HEK293 (cell line): ENCODE results near the gene BAG5.

Experiments used
- IKZF3 ChIP-seq: fragments of 450-650 bp; IDR thresholded peaks from 2 replicates; pipeline ENCODE4 v1.5.0; 2018; ENCODE audit warnings: missing biosample characterization, mild to moderate bottlenecking, missing genetic modification characterization, moderate library complexity
- MYNN ChIP-seq: fragments of 450-650 bp; formaldehyde crosslinking; IDR thresholded peaks from 2 replicates; pipeline ENCODE4 v1.5.1; 2016; ENCODE audit warnings: missing biosample characterization, missing genetic modification characterization, borderline replicate concordance
- OSR2 ChIP-seq: fragments of 450-650 bp; formaldehyde crosslinking; IDR thresholded peaks from 2 replicates; pipeline ENCODE4 v1.5.1; 2016; ENCODE audit warnings: missing biosample characterization, missing genetic modification characterization
- PRDM1 ChIP-seq: fragments of 450-650 bp; formaldehyde crosslinking; IDR thresholded peaks from 2 replicates; pipeline ENCODE4; 2016; ENCODE audit warnings: missing biosample characterization, missing genetic modification characterization
- PRDM10 ChIP-seq: fragments of 450-650 bp; formaldehyde crosslinking; IDR thresholded peaks from 2 replicates; pipeline ENCODE4 v1.5.1; 2016; ENCODE audit warnings: missing biosample characterization, missing genetic modification characterization
- TCF7L2 ChIP-seq: IDR thresholded peaks from 2 replicates; pipeline ENCODE4 v1.6.1; 2011; ENCODE audit warnings: low read depth, mild to moderate bottlenecking, inconsistent platforms, low read length, moderate library complexity, borderline replicate concordance
- TRIM28 ChIP-seq: IDR thresholded peaks from 2 replicates; pipeline ENCODE4 v1.6.1; 2011; ENCODE audit warnings: low read length, control low read depth, borderline replicate concordance
- ZBTB44 ChIP-seq: fragments of 450-650 bp; IDR thresholded peaks from 2 replicates; pipeline ENCODE4 v1.5.1; 2018; ENCODE audit warnings: missing biosample characterization, mild to moderate bottlenecking, missing genetic modification characterization
- ZBTB8A ChIP-seq: fragments of 450-650 bp; formaldehyde crosslinking; IDR thresholded peaks from 2 replicates; pipeline ENCODE4 v1.5.1; 2016; ENCODE audit warnings: missing biosample characterization, missing genetic modification characterization
- ZEB2 ChIP-seq: fragments of 450-650 bp; formaldehyde crosslinking; IDR thresholded peaks from 2 replicates; pipeline ENCODE4 v1.5.1; 2016; ENCODE audit warnings: missing biosample characterization, missing genetic modification characterization
- ZNF138 ChIP-seq: fragments of 450-650 bp; formaldehyde crosslinking; IDR thresholded peaks from 2 replicates; pipeline ENCODE4 v1.5.1; 2016; ENCODE audit warnings: missing biosample characterization, missing genetic modification characterization, borderline replicate concordance
- ZNF18 ChIP-seq: fragments of 450-650 bp; formaldehyde crosslinking; IDR thresholded peaks from 2 replicates; pipeline ENCODE4 v1.5.1; 2016; ENCODE audit warnings: missing biosample characterization, missing genetic modification characterization
- ZNF280D ChIP-seq: fragments of 450-650 bp; formaldehyde crosslinking; IDR thresholded peaks from 2 replicates; pipeline ENCODE4 v1.5.1; 2016; ENCODE audit warnings: missing biosample characterization, missing genetic modification characterization
- ZNF302 ChIP-seq: fragments of 450-650 bp; formaldehyde crosslinking; IDR thresholded peaks from 2 replicates; pipeline ENCODE4 v1.5.1; 2016; ENCODE audit warnings: missing biosample characterization, missing genetic modification characterization, low read depth
- ZNF335 ChIP-seq: fragments of 450-650 bp; formaldehyde crosslinking; conservative IDR thresholded peaks from 2 replicates; pipeline ENCODE4 v1.5.1; 2016; ENCODE audit warnings: missing biosample characterization, missing genetic modification characterization
- ZNF366 ChIP-seq: fragments of 450-650 bp; formaldehyde crosslinking; conservative IDR thresholded peaks from 2 replicates; pipeline ENCODE4 v1.5.1; 2016; ENCODE audit warnings: missing biosample characterization, missing genetic modification characterization
- ZNF394 ChIP-seq: fragments of 450-650 bp; formaldehyde crosslinking; IDR thresholded peaks from 2 replicates; pipeline ENCODE4 v1.5.1; 2016; ENCODE audit warnings: missing biosample characterization, missing genetic modification characterization, mild to moderate bottlenecking, moderate library complexity, borderline replicate concordance
- ZNF580 ChIP-seq: fragments of 450-650 bp; formaldehyde crosslinking; IDR thresholded peaks from 2 replicates; pipeline ENCODE4 v1.5.1; 2016; ENCODE audit warnings: missing biosample characterization, missing genetic modification characterization
- ZNF600 ChIP-seq: fragments of 450-650 bp; formaldehyde crosslinking; IDR thresholded peaks from 2 replicates; pipeline ENCODE4 v1.5.1; 2016; ENCODE audit warnings: missing biosample characterization, missing genetic modification characterization
- ZSCAN5A ChIP-seq: fragments of 450-650 bp; formaldehyde crosslinking; IDR thresholded peaks from 2 replicates; pipeline ENCODE4 v1.5.1; 2016; ENCODE audit warnings: missing biosample characterization, missing genetic modification characterization

Gene BAG5

GRCh38 chr14:103576371-103577024 is 14.0 kb upstream of the BAG5 start (continued):
- TF ChIP-seq PRDM1 (peak; percentile 96), ZEB2 (tag by site-specific recombination) (peak; percentile 53; the same call in 1 of the 2 replicates), ZNF366 (0 out of 2 replicates have a peak, but pooled peaks have one; percentile 51), ZNF280D (no peak), TRIM28 (peak; percentile 69), ZBTB44 (tag by site-specific recombination) (0 out of 2 replicates have a peak, but pooled peaks have one; percentile 29), ZNF18 (no peak), ZNF394 (tag by site-specific recombination) (peak; percentile 100), PRDM10 (tag by site-specific recombination) (peak; percentile 54), ZBTB8A (tag by site-specific recombination) (peak; percentile 90), ZSCAN5A (tag by site-specific recombination) (no peak), ZNF600 (peak; percentile 93), ZNF335 (tag by site-specific recombination) (peak; percentile 76), ZNF580 (peak; percentile 88), ZNF302 (no peak), OSR2 (tag by site-specific recombination) (0 out of 2 replicates have a peak, but pooled peaks have one; percentile 50), TCF7L2 (peak; percentile 54; the same call in 1 of the 2 replicates), IKZF3 (tag by site-specific recombination) (peak; percentile 89), MYNN (tag by site-specific recombination) (peak; percentile 46; the same call in 1 of the 2 replicates), ZNF138 (tag by site-specific recombination) (no peak)
